Esophagus muscularis mucosa (tissue), 4 donors: ENCODE measurements around the gene SDR9C7. TPM values are rescaled to one million over a fixed set of nuclear protein-coding genes. Genes with fewer than 3 reads are reported as not detected.

Experiments used
- DNase-seq: peaks from one replicate; pipeline ENCODE4 v3.0.0-alpha.2; 2017; ENCODE audit errors: extremely low spot score
- H3K27ac ChIP-seq, 4 donors: fragments of 200-600 bp; sonication (generic); replicated peaks in 1 of 4; 1 replicate in 3 of 4; 2 replicates in 1 of 4; pipeline ENCODE4 v1.5.1; 2016 to 2019; ENCODE audit warnings: mild to moderate bottlenecking in 1 of 4
- H3K27me3 ChIP-seq, 4 donors: fragments of 200-600 bp; sonication (generic); one replicate each; pipeline versions ENCODE4 v1.5.1 to v1.6.0; 2016 to 2019
- H3K36me3 ChIP-seq, 4 donors: fragments of 200-600 bp; sonication (generic); one replicate each; pipeline ENCODE4 v1.5.1; 2016 to 2019
- H3K4me1 ChIP-seq, 4 donors: fragments of 200-600 bp; sonication (generic); one replicate each; pipeline ENCODE4 v1.5.1; 2016 to 2019
- H3K4me3 ChIP-seq, 4 donors: fragments of 200-600 bp; sonication (generic); 1 replicate in 2 of 4; 2 replicates in 2 of 4; pipeline ENCODE4 v1.5.1; 2016 to 2019; ENCODE audit warnings: mild to moderate bottlenecking in 4 of 4, moderate library complexity in 1 of 4
- H3K9me3 ChIP-seq, 4 donors: fragments of 200-600 bp; sonication (generic); 1 replicate in 3 of 4; 2 replicates in 1 of 4; pipeline ENCODE4 v1.5.1; 2016 to 2019
- CTCF ChIP-seq, 3 experiments: fragments of 200-600 bp in 2 of 3; fragments of 450-650 bp in 1 of 3; sonication (generic) in 2 of 3; IDR thresholded peaks; one replicate each; pipeline ENCODE4 v1.5.1; 2017 to 2019; ENCODE audit warnings: antibody characterized with exemption in 3 of 3, mild to moderate bottlenecking in 2 of 3, moderate library complexity in 1 of 3
- EP300 ChIP-seq: sonication (generic); formaldehyde crosslinking; IDR thresholded peaks from one replicate; pipeline ENCODE4 v1.6.1; 2017; ENCODE audit warnings: antibody characterized with exemption
- POLR2A ChIP-seq: fragments of 450-650 bp; IDR thresholded peaks from one replicate; pipeline ENCODE4 v1.6.1; 2017; ENCODE audit warnings: antibody characterized with exemption, moderate library complexity, mild to moderate bottlenecking, low read depth
- POLR2AphosphoS5 ChIP-seq, 2 donors: sonication (generic); formaldehyde crosslinking; IDR thresholded peaks; one replicate each; pipeline ENCODE4 v1.6.1; 2017; ENCODE audit warnings: antibody characterized with exemption in 2 of 2
- WGBS: methylation state at CpG from one replicate; pipeline ENCODE4 v1.1.5; 2018; 5-methylcytosine and 5-hydroxymethylcytosine counted together
- intact Hi-C: fragments of 100-400 bp; cut with DNase I; formaldehyde crosslinking; loops from one replicate; pipeline ENCODE4 v1.15.1; 2023
- total RNA-seq, 4 donors: library from RNA; depleted of rRNA; stranded (reverse); fragments of >200 nt; gene quantifications; one replicate each; pipeline versions ENCODE4 v1.1.0 to v1.2.1, GENCODE V29; 2016

SDR9C7 gene
- total RNA-seq, 4 donors from 2014 or later = 0.40 to 0.42 TPM; not detected in 2

- TF ChIP-seq EP300 (no peak), POLR2A (no peak), CTCF (IDR thresholded peaks at IDR 0.05) (no peak), POLR2AphosphoS5 (IDR thresholded peaks at IDR 0.05) (no peak)
- no peak overlapping the region for H3K27ac ChIP-seq
- WGBS = no CpG with 5 or more reads among the region's 2 CpGs
Measured at GRCh38 chr12:56935752-56936151, 1.5 kb upstream of the SDR9C7 start.

GRCh38 chr12:56935157-56935556 is 949 bp upstream of the SDR9C7 start:
- no peaks in the 10 kb centered on the region for H3K36me3 ChIP-seq
- WGBS = 88% methylated on average over 2 of the region's 2 CpGs
- H3K27me3 ChIP-seq = no peaks in the 10 kb centered on the region
- H3K27ac ChIP-seq = no peak overlapping the region
- H3K4me3 ChIP-seq = no peak overlapping the region
- no peaks in the 10 kb centered on the region for H3K9me3 ChIP-seq
- H3K4me1 ChIP-seq = peaks cover 0 to 4% (median 0%) of the 10 kb centered on the region in 4 donors
- intact Hi-C loops = no loop called here
- TF ChIP-seq POLR2A (no peak), EP300 (no peak), CTCF (IDR thresholded peaks at IDR 0.05) (no peak), POLR2AphosphoS5 (IDR thresholded peaks at IDR 0.05) (no peak)
- DNase-seq = no peak

More at GRCh38 chr12:56935752-56936151, 1.5 kb upstream of the SDR9C7 start:
- no peak overlapping the region for H3K4me3 ChIP-seq
- no peaks in the 10 kb centered on the region for H3K27me3 ChIP-seq
- peaks cover 0 to 4% (median 0%) of the 10 kb centered on the region in 4 donors for H3K4me1 ChIP-seq
- DNase-seq = peak; percentile 31
- no peaks in the 10 kb centered on the region for H3K36me3 ChIP-seq
- intact Hi-C loops = no loop called here
- H3K9me3 ChIP-seq = no peaks in the 10 kb centered on the region

GRCh38 chr12:56932867-56933266 is 1.3 kb downstream of the SDR9C7 start:
- TF ChIP-seq POLR2AphosphoS5 (IDR thresholded peaks at IDR 0.05) (no peak), POLR2A (no peak), EP300 (no peak), CTCF (IDR thresholded peaks at IDR 0.05) (no peak)
- H3K36me3 ChIP-seq = no peaks in the 10 kb centered on the region
- WGBS = 100% methylated on average over 1 of the region's 1 CpG
- DNase-seq = no peak
- H3K4me3 ChIP-seq = no peak overlapping the region
- no peak overlapping the region for H3K27ac ChIP-seq
- intact Hi-C loops = no loop called here
- H3K4me1 ChIP-seq = peaks cover 0 to 4% (median 0%) of the 10 kb centered on the region in 4 donors
- H3K9me3 ChIP-seq = no peaks in the 10 kb centered on the region
- H3K27me3 ChIP-seq = no peaks in the 10 kb centered on the region

- H3K27ac ChIP-seq = no peak overlapping the region
- no peak overlapping the region for H3K4me3 ChIP-seq
- DNase-seq = peak; percentile 31
- no peaks in the 10 kb centered on the region for H3K36me3 ChIP-seq
- no peaks in the 10 kb centered on the region for H3K9me3 ChIP-seq
- H3K27me3 ChIP-seq = no peaks in the 10 kb centered on the region
- 71% methylated on average over 5 of the region's 5 CpGs for WGBS
- peaks cover 0 to 4% (median 0%) of the 10 kb centered on the region in 4 donors for H3K4me1 ChIP-seq
- TF ChIP-seq CTCF (IDR thresholded peaks at IDR 0.05) (no peak), POLR2AphosphoS5 (IDR thresholded peaks at IDR 0.05) (no peak), EP300 (no peak), POLR2A (no peak)
- intact Hi-C loops = no loop called here
Measured at GRCh38 chr12:56932146-56932545, 2.1 kb downstream of the SDR9C7 start.

- intact Hi-C loops = no loop called here
- peak; percentile 87 for DNase-seq
- H3K4me3 ChIP-seq = no peak overlapping the region
- H3K9me3 ChIP-seq = no peaks in the 10 kb centered on the region
- TF ChIP-seq EP300 = no peak
- no peak for TF ChIP-seq CTCF (IDR thresholded peaks at IDR 0.05)
- TF ChIP-seq POLR2AphosphoS5 (IDR thresholded peaks at IDR 0.05) = no peak
- TF ChIP-seq POLR2A = no peak
- H3K36me3 ChIP-seq = no peaks in the 10 kb centered on the region
- WGBS = 91% methylated on average over 2 of the region's 2 CpGs
- H3K27me3 ChIP-seq = no peaks in the 10 kb centered on the region
- no peak overlapping the region for H3K27ac ChIP-seq
- H3K4me1 ChIP-seq = peaks cover 0 to 4% (median 0%) of the 10 kb centered on the region in 4 donors
Measured at GRCh38 chr12:56931474-56931978, 2.7 kb downstream of the SDR9C7 start.
